SK-N-SH (cell line): ENCODE measurements around the gene AIF1L. TPM values are rescaled to one million over a fixed set of nuclear protein-coding genes. Genes with fewer than 3 reads are reported as not detected.
"Not testable (repeated sequence)": the region's sequence is repeated elsewhere in the genome, so short reads cannot be mapped to it uniquely, and the experiment has no call there.

Source experiments
- CTCF ChIA-PET: fragments of 300-600, 350-600 bp; formaldehyde crosslinking; extraction: SDS; loops from one replicate; lab custom pipeline; 2021; lab: Yijun Ruan, JAX
- POLR2A ChIA-PET: fragments of 350-600 bp; sonication (Branson Sonifier 250); formaldehyde crosslinking; extraction: SDS; loops from one replicate; lab custom pipeline; 2020; ENCODE audit warnings: antibody characterized with exemption, inconsistent platforms; lab: Yijun Ruan, JAX
- DNase-seq: peaks from one replicate; pipeline ENCODE4 v3.0.0; 2012
- H2AFZ ChIP-seq: fragments of 200-600 bp; sonication (generic); 2 replicates; pipeline ENCODE4 v1.8.1; 2016; ENCODE audit warnings: antibody characterized with exemption, mild to moderate bottlenecking, low read depth
- H3F3A ChIP-seq: fragments of 200-600 bp; sonication (generic); replicated peaks from 2 replicates; pipeline ENCODE3; 2016; ENCODE audit warnings: antibody characterized with exemption, mild to moderate bottlenecking; ENCODE audit not compliant: insufficient read depth
- H3K27ac ChIP-seq, 2 experiments: fragments of 200-500 bp in 1 of 2; fragments of 200-600 bp in 1 of 2; sonication (Bioruptor generic) in 1 of 2; sonication (generic), shearing (Covaris generic) in 1 of 2; 2 replicates each; pipeline versions ENCODE4 v1.5.1 to v1.6.1; 2014 to 2016; ENCODE audit warnings: low read depth in 2 of 2, inconsistent platforms in 1 of 2, low read length in 1 of 2, mild to moderate bottlenecking in 1 of 2, mixed read lengths in 1 of 2
- H3K27me3 ChIP-seq: fragments of 200-600 bp; sonication (generic), shearing (Covaris generic); 2 replicates; pipeline ENCODE4 v1.6.1; 2016; ENCODE audit warnings: mixed run types; ENCODE audit not compliant: insufficient read depth
- H3K36me3 ChIP-seq, 2 experiments: fragments of 200-500 bp in 1 of 2; fragments of 200-600 bp in 1 of 2; sonication (Bioruptor generic) in 1 of 2; sonication (generic) in 1 of 2; replicated peaks in 1 of 2; 2 replicates each; pipeline versions ENCODE3 to v1.5.1; 2014 to 2016; ENCODE audit warnings: low read length in 1 of 2, mild to moderate bottlenecking in 1 of 2; ENCODE audit not compliant: insufficient read depth in 2 of 2, control insufficient read depth in 1 of 2
- H3K4me1 ChIP-seq, 2 experiments: fragments of 200-500 bp in 1 of 2; fragments of 200-600 bp in 1 of 2; sonication (Bioruptor generic) in 1 of 2; sonication (generic), shearing (Covaris generic) in 1 of 2; 2 replicates each; pipeline versions ENCODE4 v1.5.1 to v1.6.1; 2014 to 2016; ENCODE audit warnings: low read depth in 1 of 2, low read length in 1 of 2, mixed run types in 1 of 2; ENCODE audit not compliant: insufficient read depth in 2 of 2, control insufficient read depth in 1 of 2
- H3K4me2 ChIP-seq: fragments of 200-600 bp; sonication (generic), shearing (Covaris generic); 2 replicates; pipeline ENCODE4 v1.6.1; 2017; ENCODE audit warnings: mixed run types
- H3K4me3 ChIP-seq, 2 experiments: fragments of 200-500 bp in 1 of 2; fragments of 200-600 bp in 1 of 2; sonication (Bioruptor generic) in 1 of 2; sonication (generic), shearing (Covaris generic) in 1 of 2; 2 replicates each; pipeline versions ENCODE4 v1.5.1 to v1.8.1; 2014 to 2016; ENCODE audit warnings: low read depth in 2 of 2, inconsistent platforms in 1 of 2, low read length in 1 of 2, mild to moderate bottlenecking in 1 of 2, mixed read lengths in 1 of 2, moderate library complexity in 1 of 2
- H3K79me2 ChIP-seq: fragments of 200-600 bp; sonication (generic); 2 replicates; pipeline ENCODE4 v1.8.1; 2017; ENCODE audit warnings: mild to moderate bottlenecking; ENCODE audit not compliant: insufficient read depth
- H3K9ac ChIP-seq: fragments of 200-600 bp; sonication (generic); 2 replicates; pipeline ENCODE4 v1.6.1; 2017; ENCODE audit warnings: mixed run types
- H3K9me2 ChIP-seq: fragments of 200-600 bp; sonication (generic); 2 replicates; pipeline ENCODE4 v1.6.1; 2017; ENCODE audit warnings: mixed run types
- H3K9me3 ChIP-seq: fragments of 200-600 bp; sonication (generic); 2 replicates; pipeline ENCODE4 v1.6.1; 2017; ENCODE audit warnings: mixed run types, mild to moderate bottlenecking, moderate library complexity
- H4K20me1 ChIP-seq: fragments of 200-600 bp; sonication (generic); 2 replicates; pipeline ENCODE4 v1.6.1; 2017; ENCODE audit warnings: mild to moderate bottlenecking, mixed run types; ENCODE audit not compliant: insufficient read depth
- FOXJ3 ChIP-seq: sonication (generic); formaldehyde crosslinking; IDR thresholded peaks from 2 replicates; pipeline ENCODE4 v1.5.1; 2020; ENCODE audit warnings: mild to moderate bottlenecking, missing genetic modification reagents
- GABPA ChIP-seq: IDR thresholded peaks from 2 replicates; pipeline ENCODE4 v1.4.0; 2012; ENCODE audit warnings: low read depth, mild to moderate bottlenecking
- GATA2 ChIP-seq: sonication (generic); formaldehyde crosslinking; IDR thresholded peaks from 2 replicates; pipeline ENCODE4 v1.5.0; 2020; ENCODE audit warnings: mild to moderate bottlenecking, missing genetic modification reagents
- IRF3 ChIP-seq: fragments of 150-350 bp; IDR thresholded peaks from 2 replicates; pipeline ENCODE4 v1.6.1; 2016; ENCODE audit warnings: mild to moderate bottlenecking, low read depth, low read length
- MAX ChIP-seq: IDR thresholded peaks from 2 replicates; pipeline ENCODE4 v1.4.0; 2012; ENCODE audit warnings: low read depth
- MEF2A ChIP-seq: IDR thresholded peaks from 2 replicates; pipeline ENCODE4 v1.4.0; 2012; ENCODE audit warnings: low read depth, borderline replicate concordance
- MXI1 ChIP-seq: IDR thresholded peaks from 2 replicates; pipeline ENCODE4 v1.6.1; 2012; ENCODE audit warnings: mild to moderate bottlenecking, low read depth, low read length, improper control_type of control experiment
- PBX3 ChIP-seq: IDR thresholded peaks from 2 replicates; pipeline ENCODE4; 2012
- POLR2AphosphoS5 ChIP-seq: IDR thresholded peaks from 2 replicates; pipeline ENCODE4 v1.6.1; 2012; ENCODE audit warnings: low read depth, low read length
- RAD21 ChIP-seq: IDR thresholded peaks from 2 replicates; pipeline ENCODE4 v1.6.1; 2012; ENCODE audit warnings: mild to moderate bottlenecking, low read length
- RCOR1 ChIP-seq: fragments of 150-350 bp; IDR thresholded peaks from 2 replicates; pipeline ENCODE4 v1.6.1; 2017; ENCODE audit warnings: antibody characterized with exemption, low read length
- REST ChIP-seq: IDR thresholded peaks from 2 replicates; pipeline ENCODE4 v1.6.1; 2012; ENCODE audit warnings: mild to moderate bottlenecking, low read depth, low read length, moderate library complexity
- RFX5 ChIP-seq: IDR thresholded peaks from 2 replicates; pipeline ENCODE4 v1.6.1; 2012; ENCODE audit warnings: mild to moderate bottlenecking, improper control_type of control experiment, low read length
- SMC3 ChIP-seq: IDR thresholded peaks from 2 replicates; pipeline ENCODE4 v1.6.1; 2012; ENCODE audit warnings: low read depth, low read length, improper control_type of control experiment
- TCF12 ChIP-seq: IDR thresholded peaks from 2 replicates; pipeline ENCODE4 v1.4.0; 2012
- TEAD4 ChIP-seq: IDR thresholded peaks from 2 replicates; pipeline ENCODE4 v1.4.0; 2012; ENCODE audit warnings: mild to moderate bottlenecking, borderline replicate concordance; ENCODE audit not compliant: insufficient read depth
- USF2 ChIP-seq: fragments of 150-350 bp; IDR thresholded peaks from 2 replicates; pipeline ENCODE4 v1.6.1; 2017; ENCODE audit warnings: antibody characterized with exemption, low read length, low read depth, borderline replicate concordance
- YY1 ChIP-seq: IDR thresholded peaks from 2 replicates; pipeline ENCODE4 v1.4.0; 2012; ENCODE audit warnings: low read depth, mild to moderate bottlenecking
- ZBTB33 ChIP-seq: IDR thresholded peaks from 2 replicates; pipeline ENCODE4 v1.4.0; 2012; ENCODE audit warnings: low read depth, borderline replicate concordance
- WGBS: methylation state at CpG from one replicate; pipeline ENCODE4 v1.1.6; 2017; ENCODE audit warnings: low lambda C conversion rate; 5-methylcytosine and 5-hydroxymethylcytosine counted together
- polyA plus RNA-seq, 3 experiments: library from polyadenylated mRNA; depleted of rRNA; stranded (reverse); fragments of >200 nt; gene quantifications; 2 replicates each; pipeline ENCODE4 v1.2.3, GENCODE V29; 2012

AIF1L gene
- polyA plus RNA-seq, 1 of the 3 experiments (the other 2 are of a cell fraction), result 0.26 TPM

- ChIA-PET CTCF (interaction anchor here (1.1 to 2.0 kb wide), 3 partner anchors 10 to 67 kb away, joined by 3 to 6 read pairs (median 5); partner anchors contain the start of gene NUP214), POLR2A (no interaction called here)
- no peak overlapping the region for H3K27ac ChIP-seq
- H3K4me3 ChIP-seq, result no peak overlapping the region
- WGBS, result 79% methylated on average over 4 of the region's 8 CpGs
- no peaks in the 10 kb centered on the region for H3F3A ChIP-seq
- H3K4me1 ChIP-seq, result no peaks in the 10 kb centered on the region; a peak in 1 of 4 replicates
- H3K9me3 ChIP-seq, result no peaks in the 10 kb centered on the region
- H3K36me3 ChIP-seq, result no peaks in the 10 kb centered on the region
- no peaks in the 10 kb centered on the region for H4K20me1 ChIP-seq
- TF ChIP-seq RFX5 (no peak), YY1 (no peak), RAD21 (no peak), IRF3 (no peak), MEF2A (no peak), FOXJ3 (CRISPR knock-in tag) (no peak), TEAD4 (no peak), SMC3 (no peak), MAX (no peak), PBX3 (no peak), GATA2 (no peak), MXI1 (no peak), GABPA (no peak), ZBTB33 (no peak), POLR2AphosphoS5 (no peak), USF2 (no peak), REST (no peak), RCOR1 (no peak), TCF12 (no peak)
- no peak overlapping the region for H3K4me2 ChIP-seq
- no peak for DNase-seq
- H3K9me2 ChIP-seq, result no peaks in the 10 kb centered on the region
- H2AFZ ChIP-seq, result no peak overlapping the region
- no peaks in the 10 kb centered on the region for H3K79me2 ChIP-seq
- no peaks in the 10 kb centered on the region for H3K27me3 ChIP-seq
- no peak overlapping the region for H3K9ac ChIP-seq
Observed at GRCh38 chr9:131114084-131114535, 17.8 kb downstream of the AIF1L start.

- H3K27me3 ChIP-seq, H3F3A ChIP-seq, H3K4me3 ChIP-seq, H3K4me2 ChIP-seq, H3K27ac ChIP-seq, DNase-seq, H3K36me3 ChIP-seq, H3K4me1 ChIP-seq, H4K20me1 ChIP-seq, H3K9me2 ChIP-seq, H3K9me3 ChIP-seq, POLR2A ChIA-PET, H2AFZ ChIP-seq, H3K9ac ChIP-seq, H3K79me2 ChIP-seq: not testable (repeated sequence)
- 75% methylated on average over 6 of the region's 6 CpGs for WGBS
- CTCF ChIA-PET, result interaction anchor here (0.6 kb wide), 1 partner anchor 15 kb away, joined by 3 read pairs; no protein-coding TSS in a partner anchor
Observed at GRCh38 chr9:131115360-131115742, 19.0 kb downstream of the AIF1L start.
